Measurements from ENCODE around the gene EXTL1. TPM values are rescaled to one million over a fixed set of nuclear protein-coding genes. Genes with fewer than 3 reads are reported as not detected.

Gene EXTL1
- total RNA-seq, 1 experiment from 2014 or later = 0.26 TPM

GRCh38 chr1:26023826-26024225 is 2.3 kb downstream of the EXTL1 start:
- H3K4me2 ChIP-seq (ENCODE audit: low read length) = no peak overlapping the region
- TF ChIP-seq EZH2 (IDR thresholded peaks at IDR 0.05; ENCODE audit: low read length, unreplicated experiment) (no peak), CTCF (conservative IDR thresholded peaks at IDR 0.05; ENCODE audit: low read depth, low read length) (no peak), EZH2phosphoT487 (IDR thresholded peaks at IDR 0.05; ENCODE audit: borderline replicate concordance, low read length) (no peak)
- CTCF ChIA-PET = no interaction called here
- ATAC-seq (no peak), DNase-seq (no peak)
- H3K4me1 ChIP-seq (ENCODE audit: insufficient read depth, low read length) = no peaks in the 10 kb centered on the region
- POLR2A ChIA-PET (ENCODE audit: unreplicated experiment) = no interaction called here
- no peaks in the 10 kb centered on the region for H3K9me2 ChIP-seq (replicated peaks; ENCODE audit: low read length)
- BruUV-seq (replicated peaks) = no TSS peak
- H3K27ac ChIP-seq (ENCODE audit: low read length) = no peak overlapping the region
- H3K9me3 ChIP-seq (ENCODE audit: low read length) = no peaks in the 10 kb centered on the region
- H3K27me3 ChIP-seq (ENCODE audit: low read length) = no peaks in the 10 kb centered on the region
- H4K20me1 ChIP-seq (ENCODE audit: low read length) = no peaks in the 10 kb centered on the region
- no peaks in the 10 kb centered on the region for H3F3A ChIP-seq (ENCODE audit: low read length, unreplicated experiment)
- no peak overlapping the region for H3K4me3 ChIP-seq (ENCODE audit: low read length)
- no peaks in the 10 kb centered on the region for H3K36me3 ChIP-seq (ENCODE audit: low read depth, low read length)
- no peak overlapping the region for H2AFZ ChIP-seq (ENCODE audit: low read length)
- H3K9ac ChIP-seq (ENCODE audit: low read length) = no peak overlapping the region
- H3K79me2 ChIP-seq (ENCODE audit: low read length) = no peaks in the 10 kb centered on the region
- intact Hi-C loops (cut with micrococcal nuclease) = no loop called here

- no peak for TF ChIP-seq EZH2 (IDR thresholded peaks at IDR 0.05; ENCODE audit: low read length, unreplicated experiment)
- TF ChIP-seq CTCF (conservative IDR thresholded peaks at IDR 0.05; ENCODE audit: low read depth, low read length) = no peak
- TF ChIP-seq EZH2phosphoT487 (IDR thresholded peaks at IDR 0.05; ENCODE audit: borderline replicate concordance, low read length) = no peak
- H3K9ac ChIP-seq (ENCODE audit: low read length) = no peak overlapping the region
- no peaks in the 10 kb centered on the region for H3K9me2 ChIP-seq (replicated peaks; ENCODE audit: low read length)
- H3K4me3 ChIP-seq (ENCODE audit: low read length) = no peak overlapping the region
- BruUV-seq (replicated peaks) = no TSS peak
- ATAC-seq (no peak), DNase-seq (no peak)
- H3K36me3 ChIP-seq (ENCODE audit: low read depth, low read length) = no peaks in the 10 kb centered on the region
- H3K27ac ChIP-seq (ENCODE audit: low read length) = no peak overlapping the region
- no peak overlapping the region for H3K4me2 ChIP-seq (ENCODE audit: low read length)
- intact Hi-C loops (cut with micrococcal nuclease) = no loop called here
- no peak overlapping the region for H2AFZ ChIP-seq (ENCODE audit: low read length)
- H3K4me1 ChIP-seq (ENCODE audit: insufficient read depth, low read length) = no peaks in the 10 kb centered on the region
- no peaks in the 10 kb centered on the region for H4K20me1 ChIP-seq (ENCODE audit: low read length)
- ChIA-PET POLR2A (ENCODE audit: unreplicated experiment) (no interaction called here), CTCF (no interaction called here)
- H3K27me3 ChIP-seq (ENCODE audit: low read length) = no peaks in the 10 kb centered on the region
- no peaks in the 10 kb centered on the region for H3F3A ChIP-seq (ENCODE audit: low read length, unreplicated experiment)
- no peaks in the 10 kb centered on the region for H3K9me3 ChIP-seq (ENCODE audit: low read length)
- H3K79me2 ChIP-seq (ENCODE audit: low read length) = no peaks in the 10 kb centered on the region
Measured at GRCh38 chr1:26025060-26025459, 3.5 kb downstream of the EXTL1 start.

- no peak for DNase-seq
- no peak overlapping the region for H3K4me2 ChIP-seq (ENCODE audit: low read length)
- no peak overlapping the region for H3K4me3 ChIP-seq (ENCODE audit: low read length)
- BruUV-seq (replicated peaks) = no TSS peak
- no peaks in the 10 kb centered on the region for H3K9me3 ChIP-seq (ENCODE audit: low read length)
- H4K20me1 ChIP-seq (ENCODE audit: low read length) = no peaks in the 10 kb centered on the region
- no peak overlapping the region for H3K9ac ChIP-seq (ENCODE audit: low read length)
- no peak overlapping the region for H3K27ac ChIP-seq (ENCODE audit: low read length)
- H3K9me2 ChIP-seq (replicated peaks; ENCODE audit: low read length) = no peaks in the 10 kb centered on the region
- ChIA-PET CTCF (no interaction called here), POLR2A (ENCODE audit: unreplicated experiment) (no interaction called here)
- no peaks in the 10 kb centered on the region for H3K36me3 ChIP-seq (ENCODE audit: low read depth, low read length)
- H3K79me2 ChIP-seq (ENCODE audit: low read length) = no peaks in the 10 kb centered on the region
- H2AFZ ChIP-seq (ENCODE audit: low read length) = no peak overlapping the region
- no peaks in the 10 kb centered on the region for H3K4me1 ChIP-seq (ENCODE audit: insufficient read depth, low read length)
- H3F3A ChIP-seq (ENCODE audit: low read length, unreplicated experiment) = no peaks in the 10 kb centered on the region
- intact Hi-C loops (cut with micrococcal nuclease) = no loop called here
- no peak for TF ChIP-seq EZH2phosphoT487 (IDR thresholded peaks at IDR 0.05; ENCODE audit: borderline replicate concordance, low read length)
- no peak for TF ChIP-seq EZH2 (IDR thresholded peaks at IDR 0.05; ENCODE audit: low read length, unreplicated experiment)
- TF ChIP-seq CTCF (conservative IDR thresholded peaks at IDR 0.05; ENCODE audit: low read depth, low read length) = no peak
- H3K27me3 ChIP-seq (ENCODE audit: low read length) = no peaks in the 10 kb centered on the region
- no peak for ATAC-seq
Measured at GRCh38 chr1:26025517-26025916, 3.9 kb downstream of the EXTL1 start.

Data from PC-3 (cell line).